Endothelial cell of umbilical vein (primary cell): ENCODE results near the gene STAC2.
"Not testable (repeated sequence)": the region's sequence is repeated elsewhere in the genome, so short reads cannot be mapped to it uniquely, and the experiment has no call there.

Source experiments
- EZH2 ChIP-seq: IDR thresholded peaks from 2 replicates; pipeline ENCODE4 v1.6.1; 2012; ENCODE audit warnings: borderline replicate concordance, low read depth, mild to moderate bottlenecking, moderate library complexity, low read length, inconsistent platforms; ENCODE audit not compliant: severe bottlenecking
- FOS ChIP-seq: IDR thresholded peaks from 2 replicates; pipeline ENCODE4 v1.6.1; 2011; ENCODE audit warnings: mild to moderate bottlenecking, low read length, moderate library complexity, borderline replicate concordance; ENCODE audit not compliant: insufficient read depth
- MAX ChIP-seq: IDR thresholded peaks from 2 replicates; pipeline ENCODE4 v1.6.1; 2011; ENCODE audit not compliant: insufficient read depth, insufficient read length
- MYC ChIP-seq: IDR thresholded peaks from one replicate; pipeline ENCODE4 v1.6.1; 2011; ENCODE audit warnings: mild to moderate bottlenecking, low read depth, low read length
- POLR2A ChIP-seq: IDR thresholded peaks from 2 replicates; pipeline ENCODE4 v1.6.1; 2012; ENCODE audit warnings: low read depth, mild to moderate bottlenecking, control low read depth, low read length
- POLR2AphosphoS5 ChIP-seq: IDR thresholded peaks from 2 replicates; pipeline ENCODE4 v1.6.1; 2012; ENCODE audit warnings: low read depth, mild to moderate bottlenecking, control low read depth, low read length, moderate library complexity; ENCODE audit not compliant: insufficient read depth
- TF ChIP-seq, protein P1 (sequence below), 2 donors: IDR thresholded peaks; 1 replicate in 1 of 2; 2 replicates in 1 of 2; pipeline ENCODE4 v1.5.1; 2011; ENCODE audit warnings: low read length in 2 of 2, mild to moderate bottlenecking in 2 of 2, moderate library complexity in 2 of 2, control low read depth in 1 of 2, inconsistent platforms in 1 of 2, low read depth in 1 of 2; ENCODE audit not compliant: insufficient read depth in 1 of 2; ENCODE audit errors: extremely low read depth in 1 of 2

GRCh38 chr17:39250076-39250475 lies 24.3 kb upstream of the STAC2 start:
- TF ChIP-seq, protein P1, sequence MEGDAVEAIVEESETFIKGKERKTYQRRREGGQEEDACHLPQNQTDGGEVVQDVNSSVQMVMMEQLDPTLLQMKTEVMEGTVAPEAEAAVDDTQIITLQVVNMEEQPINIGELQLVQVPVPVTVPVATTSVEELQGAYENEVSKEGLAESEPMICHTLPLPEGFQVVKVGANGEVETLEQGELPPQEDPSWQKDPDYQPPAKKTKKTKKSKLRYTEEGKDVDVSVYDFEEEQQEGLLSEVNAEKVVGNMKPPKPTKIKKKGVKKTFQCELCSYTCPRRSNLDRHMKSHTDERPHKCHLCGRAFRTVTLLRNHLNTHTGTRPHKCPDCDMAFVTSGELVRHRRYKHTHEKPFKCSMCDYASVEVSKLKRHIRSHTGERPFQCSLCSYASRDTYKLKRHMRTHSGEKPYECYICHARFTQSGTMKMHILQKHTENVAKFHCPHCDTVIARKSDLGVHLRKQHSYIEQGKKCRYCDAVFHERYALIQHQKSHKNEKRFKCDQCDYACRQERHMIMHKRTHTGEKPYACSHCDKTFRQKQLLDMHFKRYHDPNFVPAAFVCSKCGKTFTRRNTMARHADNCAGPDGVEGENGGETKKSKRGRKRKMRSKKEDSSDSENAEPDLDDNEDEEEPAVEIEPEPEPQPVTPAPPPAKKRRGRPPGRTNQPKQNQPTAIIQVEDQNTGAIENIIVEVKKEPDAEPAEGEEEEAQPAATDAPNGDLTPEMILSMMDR (IDR thresholded peaks at IDR 0.05; ENCODE audit: extremely low read depth in 1 of 2, insufficient read depth in 1 of 2, low read depth in 1 of 2, low read length in 2 of 2), result not testable (repeated sequence)
- TF ChIP-seq POLR2AphosphoS5, POLR2A, EZH2, MAX, MYC, FOS: not testable (repeated sequence)
